Measurements from ENCODE around the gene CDH22.

Gene CDH22

DNA sequence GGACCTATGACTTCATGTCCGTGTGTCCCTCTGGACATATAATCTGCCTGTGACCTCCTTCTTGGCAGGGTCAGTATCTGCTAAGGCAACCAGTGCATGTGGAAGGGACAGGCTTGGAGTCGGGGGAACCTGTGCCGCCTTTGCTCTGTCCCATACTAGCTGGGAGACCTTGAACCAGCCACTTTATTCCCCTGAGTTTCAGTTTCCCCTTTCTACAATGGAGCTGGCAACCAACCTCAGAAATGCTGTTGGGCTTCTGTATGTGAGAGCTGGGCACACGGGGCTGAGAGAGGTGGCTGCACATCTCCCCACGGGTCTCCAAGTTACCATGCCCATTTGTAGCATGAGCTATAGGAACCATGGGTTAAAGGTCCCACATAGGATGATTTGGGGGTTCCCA, 136.4 kb downstream of the CDH22 start:
- DNase-seq (ENCODE audit: low spot score) = no peak
- Mint-ChIP-seq H3K27ac (no peak overlapping the region), H3K4me3 (no peak overlapping the region), H3K36me3 (ENCODE audit: low read depth) (no peaks in the 10 kb centered on the region), H3K4me1 (ENCODE audit: low read depth) (no peaks in the 10 kb centered on the region), H3K27me3 (ENCODE audit: low read depth) (peaks cover 40% of the 10 kb centered on the region), H3K9me3 (no peaks in the 10 kb centered on the region)

DNA sequence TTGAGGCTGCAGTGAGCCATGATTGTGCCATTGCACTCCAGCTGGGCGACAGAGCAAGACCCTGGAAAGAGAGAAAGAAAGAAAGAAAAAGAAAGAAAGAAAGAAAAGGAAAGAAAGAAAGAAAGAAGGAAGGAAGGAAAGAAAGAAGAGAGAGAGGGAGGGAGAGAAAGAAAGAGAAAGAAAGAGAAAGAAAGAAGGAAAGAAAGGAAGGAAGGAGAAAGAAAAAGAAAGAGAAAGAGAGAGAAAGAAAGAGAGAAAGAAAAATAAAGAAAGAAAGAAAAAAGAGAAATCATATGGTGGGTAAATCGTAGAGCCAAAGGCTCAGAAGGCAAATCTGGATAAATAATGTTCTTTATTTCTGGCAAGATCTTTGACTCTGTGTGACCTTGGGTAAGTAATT, 136.8 kb downstream of the CDH22 start:
- no peak for DNase-seq (ENCODE audit: low spot score)
- no peak overlapping the region for H3K4me3 Mint-ChIP-seq
- H3K27me3 Mint-ChIP-seq (ENCODE audit: low read depth) = peaks cover 40% of the 10 kb centered on the region
- no peak overlapping the region for H3K27ac Mint-ChIP-seq
- H3K4me1 Mint-ChIP-seq (ENCODE audit: low read depth) = no peaks in the 10 kb centered on the region
- H3K36me3 Mint-ChIP-seq (ENCODE audit: low read depth) = no peaks in the 10 kb centered on the region
- no peaks in the 10 kb centered on the region for H3K9me3 Mint-ChIP-seq

DNA sequence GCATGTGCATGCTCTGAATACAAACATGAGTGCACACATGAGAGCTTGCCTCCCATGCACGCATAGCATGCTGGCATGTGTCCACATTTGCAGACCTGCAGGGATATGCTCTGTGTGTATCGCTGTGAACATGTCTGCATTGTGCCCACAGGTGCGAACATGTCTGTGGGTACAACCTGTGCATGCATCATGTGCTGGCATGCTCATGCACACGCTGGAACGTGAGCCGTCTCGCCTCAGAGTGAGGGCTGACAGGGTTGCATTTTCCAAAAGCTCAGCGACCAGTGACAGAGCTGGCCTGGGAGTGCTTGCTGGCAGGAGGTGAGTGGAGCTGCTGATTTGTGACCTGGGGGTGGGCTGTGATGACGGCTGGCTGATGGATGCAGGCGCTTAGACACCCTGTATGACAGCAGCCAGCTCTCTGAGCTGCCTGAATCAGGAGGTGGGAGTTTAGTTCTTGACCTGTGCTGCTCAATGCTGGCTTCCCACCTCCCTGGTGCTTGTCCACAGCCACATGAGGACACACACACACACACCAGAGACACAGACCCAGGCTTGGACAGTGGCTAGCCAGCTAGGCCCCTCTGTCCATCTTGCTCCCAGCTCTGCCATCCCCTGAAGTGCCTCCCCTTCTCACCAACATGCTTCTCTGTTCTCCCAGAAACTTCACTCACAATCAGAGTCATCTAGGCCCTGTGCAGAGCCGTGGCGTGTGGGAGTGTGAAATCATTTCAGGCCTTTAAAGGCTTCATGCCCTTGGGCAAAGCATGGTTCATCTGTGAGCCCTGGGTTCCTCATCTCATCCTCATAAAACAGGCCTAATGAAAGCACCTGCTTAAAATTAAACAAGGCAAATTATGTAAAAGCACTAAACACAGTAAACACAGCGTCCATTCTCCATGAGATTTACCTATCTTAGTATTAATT, 138.8 kb downstream of the CDH22 start:
- Mint-ChIP-seq H3K4me1 (ENCODE audit: low read depth) (no peaks in the 10 kb centered on the region), H3K36me3 (ENCODE audit: low read depth) (no peaks in the 10 kb centered on the region), H3K4me3 (no peak overlapping the region), H3K27me3 (ENCODE audit: low read depth) (peaks cover 25% of the 10 kb centered on the region), H3K9me3 (no peaks in the 10 kb centered on the region), H3K27ac (no peak overlapping the region)
- DNase-seq (ENCODE audit: low spot score) = no peak

DNA sequence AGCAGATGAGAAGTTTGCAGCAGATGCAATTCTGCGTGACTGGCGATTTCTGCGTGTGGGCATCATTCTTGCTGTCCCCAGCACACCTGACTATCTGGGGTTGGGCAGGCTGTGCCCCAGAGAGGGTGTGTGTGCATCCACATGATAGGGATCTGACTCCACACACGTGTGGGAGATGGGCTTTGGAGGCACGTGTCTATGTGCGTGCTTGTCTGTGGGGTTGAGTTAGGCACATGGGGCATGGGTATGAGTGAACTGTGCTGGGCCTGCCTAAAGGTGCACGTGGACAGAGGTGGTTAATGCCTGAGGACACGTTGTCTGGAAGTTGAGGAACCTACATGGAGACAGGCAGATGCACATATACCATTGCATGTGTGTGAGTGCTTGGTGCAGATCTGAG, 139.9 kb downstream of the CDH22 start:
- no peak overlapping the region for H3K4me3 Mint-ChIP-seq
- H3K9me3 Mint-ChIP-seq = no peaks in the 10 kb centered on the region
- DNase-seq (ENCODE audit: low spot score) = no peak
- H3K36me3 Mint-ChIP-seq (ENCODE audit: low read depth) = no peaks in the 10 kb centered on the region
- H3K27ac Mint-ChIP-seq = no peak overlapping the region
- H3K27me3 Mint-ChIP-seq (ENCODE audit: low read depth) = peaks cover 18% of the 10 kb centered on the region
- H3K4me1 Mint-ChIP-seq (ENCODE audit: low read depth) = no peaks in the 10 kb centered on the region

DNA sequence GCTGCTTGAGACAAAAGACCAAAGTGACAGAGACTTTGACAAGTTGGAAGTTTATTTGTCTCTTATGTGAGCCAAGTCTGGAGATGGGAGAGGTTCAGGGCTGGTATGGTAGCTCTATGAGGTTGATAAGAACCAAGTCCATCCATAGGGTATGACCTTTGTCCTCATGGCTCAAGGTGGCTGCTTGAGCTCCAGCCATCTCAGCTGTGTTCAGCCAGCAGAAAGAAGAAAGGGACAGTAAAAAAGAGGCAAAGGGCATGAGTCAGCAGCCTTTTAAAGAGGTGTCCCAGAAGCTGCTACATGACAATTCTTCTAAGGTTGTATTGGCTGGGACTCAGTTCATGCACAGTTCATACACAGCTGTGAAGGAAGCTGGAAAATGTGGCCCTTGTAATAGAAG, 141.2 kb downstream of the CDH22 start:
- Mint-ChIP-seq H3K27me3 (ENCODE audit: low read depth) (peaks cover 6% of the 10 kb centered on the region), H3K9me3 (no peaks in the 10 kb centered on the region), H3K4me3 (no peak overlapping the region), H3K36me3 (ENCODE audit: low read depth) (no peaks in the 10 kb centered on the region), H3K4me1 (ENCODE audit: low read depth) (no peaks in the 10 kb centered on the region), H3K27ac (no peak overlapping the region)
- DNase-seq (ENCODE audit: low spot score) = no peak

DNA sequence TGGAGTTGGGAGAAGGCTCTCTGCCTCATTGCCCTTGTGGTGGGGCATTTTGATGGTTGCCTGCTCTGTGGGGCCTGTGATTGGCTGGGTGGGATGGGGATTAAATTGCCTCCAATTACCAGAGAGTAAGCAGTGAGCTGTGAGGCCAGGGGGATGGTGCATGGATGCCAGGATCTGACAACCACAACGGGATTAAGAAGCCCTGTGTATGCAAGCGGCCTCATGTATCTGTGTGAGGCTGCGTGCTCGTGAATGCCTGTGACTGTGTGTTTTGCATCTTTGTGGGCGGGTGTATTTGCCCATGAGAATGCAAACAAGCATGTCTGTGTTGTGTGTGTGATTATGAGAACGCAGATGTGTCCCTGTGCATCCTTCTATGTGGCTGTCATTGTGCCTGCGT, 144.0 kb downstream of the CDH22 start:
- no peaks in the 10 kb centered on the region for H3K27me3 Mint-ChIP-seq (ENCODE audit: low read depth)
- H3K9me3 Mint-ChIP-seq = no peaks in the 10 kb centered on the region
- H3K4me1 Mint-ChIP-seq (ENCODE audit: low read depth) = no peaks in the 10 kb centered on the region
- no peak overlapping the region for H3K27ac Mint-ChIP-seq
- no peaks in the 10 kb centered on the region for H3K36me3 Mint-ChIP-seq (ENCODE audit: low read depth)
- no peak overlapping the region for H3K4me3 Mint-ChIP-seq
- DNase-seq (ENCODE audit: low spot score) = no peak

DNA sequence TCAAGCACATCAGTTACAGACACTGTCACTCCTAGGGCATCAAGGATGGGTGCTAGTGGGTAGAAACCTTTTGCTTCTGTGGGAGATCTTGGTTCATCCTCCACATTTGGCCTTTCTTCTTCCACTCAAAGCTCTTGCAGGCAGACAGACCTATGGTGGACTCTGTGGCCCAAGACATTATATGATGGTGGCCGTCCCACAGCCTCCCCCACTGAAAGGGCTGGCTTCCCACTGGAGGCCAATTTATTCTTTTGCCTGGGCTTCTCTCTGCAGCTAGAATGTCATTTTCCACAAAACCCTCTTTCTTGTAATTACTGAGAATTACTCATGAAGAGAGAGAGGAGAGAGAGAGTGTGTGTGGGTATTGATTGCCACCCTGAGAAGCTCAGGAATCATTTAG, 146.4 kb downstream of the CDH22 start:
- Mint-ChIP-seq H3K27ac (no peak overlapping the region), H3K27me3 (ENCODE audit: low read depth) (no peaks in the 10 kb centered on the region), H3K9me3 (no peaks in the 10 kb centered on the region), H3K4me1 (ENCODE audit: low read depth) (no peaks in the 10 kb centered on the region), H3K36me3 (ENCODE audit: low read depth) (no peaks in the 10 kb centered on the region), H3K4me3 (no peak overlapping the region)
- no peak for DNase-seq (ENCODE audit: low spot score)

DNA sequence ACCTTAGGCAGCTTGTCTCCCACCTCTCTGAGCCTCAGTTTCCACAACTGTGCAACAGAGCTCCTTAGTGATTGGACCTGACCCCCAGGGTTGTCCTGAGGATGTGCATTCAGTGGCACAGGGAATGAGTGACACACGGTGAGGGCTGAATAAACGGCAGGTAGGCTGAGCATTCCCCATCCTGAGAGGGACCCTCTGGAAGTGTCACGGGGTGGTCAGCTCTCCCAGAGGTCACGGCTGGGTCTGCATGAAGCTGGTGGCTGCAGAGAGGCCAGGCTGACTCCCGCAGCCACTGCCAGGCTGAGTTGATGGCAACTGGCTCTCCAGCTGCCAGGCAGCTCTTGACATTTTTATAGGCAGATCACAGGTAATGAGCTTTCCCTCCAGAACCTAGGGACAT, 147.6 kb downstream of the CDH22 start:
- Mint-ChIP-seq H3K27me3 (ENCODE audit: low read depth) (no peaks in the 10 kb centered on the region), H3K9me3 (no peaks in the 10 kb centered on the region), H3K36me3 (ENCODE audit: low read depth) (no peaks in the 10 kb centered on the region), H3K4me1 (ENCODE audit: low read depth) (no peaks in the 10 kb centered on the region), H3K4me3 (no peak overlapping the region), H3K27ac (no peak overlapping the region)
- DNase-seq (ENCODE audit: low spot score) = no peak

DNA sequence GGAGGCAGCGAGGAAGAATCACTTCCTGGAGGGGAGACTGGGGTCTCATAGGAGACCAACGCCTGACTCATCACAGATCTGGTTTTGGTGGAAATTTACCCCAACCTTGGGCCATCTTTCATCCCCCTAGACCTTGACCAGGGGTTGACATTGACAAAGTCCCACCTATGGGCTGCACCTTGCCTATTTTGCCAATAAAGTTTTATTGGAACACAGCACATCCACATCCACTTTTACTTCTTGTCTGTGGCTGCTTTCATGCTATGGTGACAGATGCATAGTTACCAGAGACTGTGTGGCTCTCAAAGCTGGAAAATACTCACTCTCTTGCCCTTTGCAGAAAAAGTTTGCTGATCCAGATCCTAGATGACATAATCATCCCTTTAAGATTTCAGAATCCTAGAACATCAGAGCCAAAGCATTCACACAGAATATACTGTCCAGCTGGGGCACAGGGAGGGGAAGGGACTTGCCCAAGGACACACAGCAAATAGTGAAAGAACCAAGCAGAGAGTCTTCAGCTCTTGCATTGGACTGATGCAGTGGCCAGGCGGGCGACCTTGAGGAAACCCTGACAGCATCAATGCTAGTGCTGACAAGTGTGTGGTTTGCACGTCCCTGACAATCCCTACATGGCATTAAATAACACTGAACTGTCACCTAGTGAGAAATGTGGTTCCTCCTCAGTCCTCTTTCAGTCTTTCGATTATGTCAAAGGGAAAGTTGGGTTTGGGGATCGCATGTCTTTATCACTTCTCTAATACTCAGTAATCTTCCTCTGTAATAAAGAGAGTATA, 149.0 kb downstream of the CDH22 start:
- Mint-ChIP-seq H3K4me1 (ENCODE audit: low read depth) (no peaks in the 10 kb centered on the region), H3K9me3 (no peaks in the 10 kb centered on the region), H3K27me3 (ENCODE audit: low read depth) (peaks cover 3% of the 10 kb centered on the region), H3K36me3 (ENCODE audit: low read depth) (no peaks in the 10 kb centered on the region), H3K4me3 (no peak overlapping the region), H3K27ac (no peak overlapping the region)
- DNase-seq (ENCODE audit: low spot score) = no peak

DNA sequence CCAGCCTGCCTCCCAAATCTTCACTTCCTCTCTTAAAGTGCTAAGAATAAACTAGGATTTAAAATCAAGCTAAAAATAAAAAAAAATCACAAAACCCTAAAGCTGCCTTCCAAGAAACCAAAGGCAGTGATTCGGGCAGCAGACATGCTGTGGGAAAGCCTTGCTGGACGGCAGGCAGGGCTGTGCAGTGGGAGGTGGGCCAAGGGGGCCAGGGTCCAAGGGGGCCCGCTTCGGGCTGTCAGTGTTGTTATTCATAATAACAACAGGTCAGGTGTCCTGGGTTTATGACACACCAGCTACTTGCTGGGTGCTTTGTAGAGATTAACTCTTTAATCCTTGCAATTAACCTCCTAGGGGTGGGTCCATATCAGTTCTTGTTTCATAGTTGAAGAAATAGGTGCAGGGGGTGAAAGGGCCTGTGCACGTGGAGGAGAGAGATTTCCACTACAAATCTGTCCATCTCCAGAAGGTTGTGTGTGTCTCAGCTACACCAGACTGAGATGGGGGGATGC, 149.8 kb downstream of the CDH22 start:
- H3K27ac Mint-ChIP-seq = no peak overlapping the region
- no peaks in the 10 kb centered on the region for H3K36me3 Mint-ChIP-seq (ENCODE audit: low read depth)
- DNase-seq (ENCODE audit: low spot score) = no peak
- no peak overlapping the region for H3K4me3 Mint-ChIP-seq
- no peaks in the 10 kb centered on the region for H3K4me1 Mint-ChIP-seq (ENCODE audit: low read depth)
- H3K27me3 Mint-ChIP-seq (ENCODE audit: low read depth) = peaks cover 3% of the 10 kb centered on the region
- no peaks in the 10 kb centered on the region for H3K9me3 Mint-ChIP-seq

DNA sequence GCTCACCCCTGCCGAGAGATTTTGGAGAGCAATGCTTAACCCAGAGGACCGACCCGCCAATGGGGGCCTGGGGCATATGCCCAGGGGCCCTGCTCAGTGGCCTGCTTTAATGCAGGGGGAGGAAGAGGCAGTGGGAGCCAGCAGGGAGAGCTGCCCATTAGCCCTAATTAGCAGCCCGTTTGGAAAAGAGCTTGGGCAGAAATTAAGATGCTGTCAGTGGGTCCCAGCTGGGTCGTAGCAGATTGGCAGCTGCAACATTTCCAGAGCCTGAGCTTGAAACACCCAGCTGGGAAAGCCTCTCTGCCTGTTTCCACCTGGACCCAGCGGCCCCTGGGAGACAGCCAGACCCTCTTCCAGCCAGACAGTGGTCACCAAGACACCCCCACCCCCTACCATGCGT, 150.7 kb downstream of the CDH22 start:
- Mint-ChIP-seq H3K9me3 (no peaks in the 10 kb centered on the region), H3K27ac (no peak overlapping the region), H3K4me1 (ENCODE audit: low read depth) (no peaks in the 10 kb centered on the region), H3K27me3 (ENCODE audit: low read depth) (peaks cover 3% of the 10 kb centered on the region), H3K36me3 (ENCODE audit: low read depth) (no peaks in the 10 kb centered on the region), H3K4me3 (no peak overlapping the region)
- DNase-seq (ENCODE audit: low spot score) = no peak

DNA sequence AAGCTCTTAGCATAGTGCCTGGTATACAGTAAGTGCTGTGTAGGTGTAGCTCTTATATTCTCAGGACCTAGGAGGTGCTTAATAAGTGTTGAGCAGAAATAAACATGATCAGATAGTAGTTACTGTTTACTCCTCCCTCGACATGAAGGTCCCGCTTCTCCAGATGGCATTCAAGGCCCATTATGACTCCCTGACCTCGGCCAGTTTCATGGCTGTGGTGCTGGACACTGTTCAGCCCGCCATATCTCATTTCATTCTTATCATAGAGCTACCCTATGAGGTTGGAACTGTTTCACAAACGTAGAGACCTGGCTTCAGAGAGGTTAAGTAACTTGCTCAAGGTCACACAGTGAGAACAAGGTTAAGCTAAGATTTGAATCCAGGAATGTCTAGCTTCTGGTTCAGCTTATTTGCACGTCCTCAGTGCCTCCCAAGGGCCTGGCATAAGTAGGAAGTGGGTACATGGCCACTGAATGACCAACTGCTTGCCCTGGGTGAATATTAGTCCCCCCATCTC, 151.2 kb downstream of the CDH22 start:
- H3K4me3 Mint-ChIP-seq = no peak overlapping the region
- no peaks in the 10 kb centered on the region for H3K9me3 Mint-ChIP-seq
- no peaks in the 10 kb centered on the region for H3K36me3 Mint-ChIP-seq (ENCODE audit: low read depth)
- peaks cover 3% of the 10 kb centered on the region for H3K27me3 Mint-ChIP-seq (ENCODE audit: low read depth)
- H3K27ac Mint-ChIP-seq = no peak overlapping the region
- no peak for DNase-seq (ENCODE audit: low spot score)
- H3K4me1 Mint-ChIP-seq (ENCODE audit: low read depth) = no peaks in the 10 kb centered on the region

DNA sequence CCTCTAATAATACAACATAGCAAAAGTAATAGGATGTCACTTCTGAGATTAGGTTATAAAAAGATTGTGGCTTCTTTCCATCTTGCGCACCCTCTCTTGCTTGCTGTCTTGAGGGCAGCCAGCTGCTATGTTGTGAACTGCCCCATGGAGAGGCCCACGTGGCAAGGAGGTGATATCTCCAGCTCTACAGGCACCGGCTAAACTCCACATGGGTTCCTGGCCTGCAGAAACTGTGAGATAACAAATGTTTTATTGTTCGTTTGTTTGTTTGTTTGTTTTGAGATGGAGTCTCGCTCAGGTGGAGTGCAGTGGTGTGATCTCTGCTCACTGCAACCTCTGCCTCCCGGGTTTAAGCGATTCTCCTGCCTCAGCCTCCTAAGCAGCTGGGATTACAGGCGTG, 152.2 kb downstream of the CDH22 start:
- Mint-ChIP-seq H3K9me3 (no peaks in the 10 kb centered on the region), H3K4me3 (no peak overlapping the region), H3K27ac (no peak overlapping the region), H3K36me3 (ENCODE audit: low read depth) (no peaks in the 10 kb centered on the region), H3K4me1 (ENCODE audit: low read depth) (no peaks in the 10 kb centered on the region), H3K27me3 (ENCODE audit: low read depth) (peaks cover 3% of the 10 kb centered on the region)
- DNase-seq (ENCODE audit: low spot score) = no peak

DNA sequence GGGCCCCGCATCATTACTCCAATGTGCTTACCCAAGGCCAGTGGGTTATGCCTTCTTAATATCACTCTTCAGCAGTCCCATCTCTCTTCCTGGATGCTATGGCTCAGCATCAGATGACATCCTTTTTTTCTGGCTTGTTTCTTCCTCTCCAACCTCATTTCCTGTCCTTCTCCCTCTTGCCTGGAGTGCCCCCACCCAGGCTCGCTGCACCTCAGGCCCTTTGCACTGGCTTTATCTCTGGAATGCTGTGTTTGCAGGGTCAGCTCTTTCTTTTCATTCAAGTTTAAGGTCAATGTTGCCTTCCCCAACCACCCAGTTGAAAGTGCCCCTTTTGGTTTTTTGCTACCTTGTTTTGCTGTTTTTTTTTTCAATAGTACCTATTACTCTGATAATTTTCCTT, 153.5 kb downstream of the CDH22 start:
- Mint-ChIP-seq H3K4me1 (ENCODE audit: low read depth) (no peaks in the 10 kb centered on the region), H3K9me3 (no peaks in the 10 kb centered on the region), H3K27ac (no peak overlapping the region), H3K27me3 (ENCODE audit: low read depth) (peaks cover 3% of the 10 kb centered on the region), H3K4me3 (no peak overlapping the region), H3K36me3 (ENCODE audit: low read depth) (no peaks in the 10 kb centered on the region)
- no peak for DNase-seq (ENCODE audit: low spot score)
